Measurements from ENCODE around the gene BAIAP2L2. TPM values are rescaled to one million over a fixed set of nuclear protein-coding genes. Genes with fewer than 3 reads are reported as not detected.

The BAIAP2L2 gene
- total RNA-seq, 4 donors from 2014 or later, result 0.59 to 1.7 TPM; not detected in 2

- no peak for DNase-seq
- H3K27ac ChIP-seq, result no peak overlapping the region
- no peak for TF ChIP-seq POLR2A (IDR thresholded peaks at IDR 0.05)
- no peak for TF ChIP-seq CTCF (IDR thresholded peaks at IDR 0.05)
- peaks cover 0 to 9% of the 10 kb centered on the region in 2 donors for H3K4me1 ChIP-seq
- no peaks in the 10 kb centered on the region for H3K9me3 ChIP-seq
- intact Hi-C loops (cut with DNase I; ENCODE audit: low total_unique reads), result no loop called here
- no peak overlapping the region for H3K4me3 ChIP-seq
- no peaks in the 10 kb centered on the region for H3K36me3 ChIP-seq
- H3K27me3 ChIP-seq, result no peaks in the 10 kb centered on the region
Observed at GRCh38 chr22:38035530-38035885, 75.0 kb downstream of the BAIAP2L2 start.

Other genes with a start within 250 kb of the BAIAP2L2 start
- gene MICALL1, start 204.4 kb downstream of the BAIAP2L2 start, total RNA-seq, result 10 to 100 TPM in 3 of 4 donors, 1 to 10 TPM in 1; 7.4 to 96.6 (median 46.6) TPM
- gene C22orf23, start 157.1 kb downstream of the BAIAP2L2 start, total RNA-seq, result under 1 TPM in 2 of 4 donors, not detected in 2; 0.40 to 0.76 TPM
- 10 to 100 TPM; 31.5 to 63.8 (median 43.3) TPM for gene POLR2F, start 157.0 kb downstream of the BAIAP2L2 start, total RNA-seq
- 1 to 10 TPM in 2 of 4 donors, not detected in 2; 2.3 to 3.8 TPM for gene SOX10, start 126.1 kb downstream of the BAIAP2L2 start, total RNA-seq
- 10 to 100 TPM in 3 of 4 donors, 1 to 10 TPM in 1; 2.9 to 38.7 (median 29.2) TPM for gene PICK1, start 53.3 kb downstream of the BAIAP2L2 start, total RNA-seq
- gene SLC16A8, start 26.5 kb downstream of the BAIAP2L2 start, total RNA-seq, result 1 to 10 TPM in 1 of 4 donors, not detected in 3; 1.4 TPM
- gene PLA2G6, start 71.1 kb upstream of the BAIAP2L2 start, total RNA-seq, result 10 to 100 TPM in 3 of 4 donors, 1 to 10 TPM in 1; 8.7 to 50.9 (median 34.5) TPM
- 100 to 1,000 TPM in 1 of 4 donors, 10 to 100 TPM in 3; 10.1 to 180 (median 44.0) TPM for gene MAFF, start 91.3 kb upstream of the BAIAP2L2 start, total RNA-seq
- 10 to 100 TPM; 31.7 to 70.4 (median 50.7) TPM for gene TMEM184B, start 162.3 kb upstream of the BAIAP2L2 start, total RNA-seq
- gene CSNK1E, start 206.7 kb upstream of the BAIAP2L2 start, total RNA-seq, result 100 to 1,000 TPM in 2 of 4 donors, 10 to 100 TPM in 2; 22.1 to 171 (median 100) TPM

Data from uterus (tissue), 4 donors.